Neural cell (in vitro differentiated cells): Measurements from ENCODE around the gene BPIFB4. TPM values are rescaled to one million over a fixed set of nuclear protein-coding genes. Genes with fewer than 3 reads are reported as not detected.

ENCODE experiments used
- H2AFZ ChIP-seq: fragments of 200-600, 300-800 bp; sonication (generic), shearing (Covaris generic); 2 replicates; pipeline ENCODE4 v1.6.0; 2014; ENCODE audit warnings: low read depth, mild to moderate bottlenecking, antibody characterized with exemption, low read length, moderate library complexity
- H3F3A ChIP-seq: fragments of 200-600 bp; shearing (Covaris generic); 2 replicates; pipeline ENCODE4 v1.6.1; 2016; ENCODE audit warnings: mild to moderate bottlenecking, moderate library complexity, mixed read lengths, antibody characterized with exemption, low read length; ENCODE audit not compliant: insufficient read depth, poor library complexity, severe bottlenecking
- H3K27ac ChIP-seq: fragments of 200-600, 300-800 bp; sonication (generic), shearing (Covaris generic); 2 replicates; pipeline ENCODE4 v1.5.1; 2014; ENCODE audit warnings: mild to moderate bottlenecking, low read length, moderate library complexity
- H3K27me3 ChIP-seq: fragments of 300-800, 200-600 bp; sonication (generic), shearing (Covaris generic); 2 replicates; pipeline ENCODE4 v1.6.0; 2014; ENCODE audit warnings: mild to moderate bottlenecking, low read depth, low read length, moderate library complexity; ENCODE audit not compliant: insufficient read depth
- H3K36me3 ChIP-seq: fragments of 300-800, 200-600 bp; sonication (generic), shearing (Covaris generic); 2 replicates; pipeline ENCODE4 v1.5.1; 2014; ENCODE audit warnings: mild to moderate bottlenecking, antibody characterized with exemption, low read length, moderate library complexity; ENCODE audit not compliant: insufficient read depth
- H3K4me2 ChIP-seq: fragments of 300-800, 200-600 bp; sonication (generic), shearing (Covaris generic); 2 replicates; pipeline ENCODE4 v1.6.0; 2014; ENCODE audit warnings: mild to moderate bottlenecking, low read length
- H3K4me3 ChIP-seq: fragments of 300-800, 200-600 bp; sonication (generic), shearing (Covaris generic); 2 replicates; pipeline ENCODE4 v1.5.1; 2014; ENCODE audit warnings: mild to moderate bottlenecking, low read length, moderate library complexity
- H3K79me2 ChIP-seq: fragments of 200-600 bp; shearing (Covaris generic); replicated peaks from 2 replicates; pipeline ENCODE4 v1.6.0; 2014; ENCODE audit warnings: mild to moderate bottlenecking, low read length, moderate library complexity; ENCODE audit not compliant: insufficient read depth
- H3K9ac ChIP-seq: fragments of 300-800, 200-600 bp; sonication (generic), shearing (Covaris generic); 2 replicates; pipeline ENCODE4 v1.6.1; 2016; ENCODE audit warnings: mild to moderate bottlenecking, low read length, mixed read lengths
- H3K9me2 ChIP-seq: fragments of 200-600 bp; shearing (Covaris generic); 2 replicates; pipeline ENCODE4 v1.6.1; 2016; ENCODE audit warnings: mild to moderate bottlenecking, low read length, mixed read lengths; ENCODE audit not compliant: insufficient read depth
- H3K9me3 ChIP-seq: fragments of 200-600, 300-800 bp; sonication (generic), shearing (Covaris generic); 2 replicates; pipeline ENCODE4 v1.6.1; 2016; ENCODE audit warnings: mild to moderate bottlenecking, mixed run types, low read length, moderate library complexity, mixed read lengths
- H4K20me1 ChIP-seq: fragments of 200-600 bp; shearing (Covaris generic); 2 replicates; pipeline ENCODE4 v1.6.1; 2016; ENCODE audit warnings: mild to moderate bottlenecking, mixed run types; ENCODE audit not compliant: insufficient read depth
- CTCF ChIP-seq: fragments of 450-650 bp; IDR thresholded peaks from 2 replicates; pipeline ENCODE4 v1.5.1; 2014; ENCODE audit warnings: antibody characterized with exemption, mild to moderate bottlenecking, moderate library complexity; ENCODE audit not compliant: poor library complexity, severe bottlenecking
- EP300 ChIP-seq: fragments of 450-650 bp; conservative IDR thresholded peaks from 2 replicates; pipeline ENCODE4 v1.6.1; 2014; ENCODE audit warnings: antibody characterized with exemption, mild to moderate bottlenecking, moderate library complexity; ENCODE audit not compliant: poor library complexity, severe bottlenecking
- EZH2 ChIP-seq: fragments of 200-600, 300-800 bp; shearing (Covaris generic), sonication (generic); IDR thresholded peaks from 2 replicates; pipeline ENCODE4 v1.6.1; 2014; ENCODE audit warnings: antibody characterized with exemption, low read length, borderline replicate concordance, mild to moderate bottlenecking; ENCODE audit not compliant: insufficient read depth, poor library complexity, severe bottlenecking
- MXI1 ChIP-seq: fragments of 450-650 bp; conservative IDR thresholded peaks from 2 replicates; pipeline ENCODE4 v1.6.1; 2014; ENCODE audit warnings: antibody characterized with exemption, mild to moderate bottlenecking; ENCODE audit not compliant: poor library complexity, severe bottlenecking
- POLR2AphosphoS5 ChIP-seq: IDR thresholded peaks from 2 replicates; pipeline ENCODE4 v1.6.1; 2012
- RAD21 ChIP-seq: fragments of 450-650 bp; conservative IDR thresholded peaks from 2 replicates; pipeline ENCODE4 v1.6.1; 2014; ENCODE audit warnings: antibody characterized with exemption, mild to moderate bottlenecking, moderate library complexity
- REST ChIP-seq: IDR thresholded peaks from 2 replicates; pipeline ENCODE4 v1.6.1; 2012; ENCODE audit warnings: borderline replicate concordance
- SMC3 ChIP-seq: fragments of 450-650 bp; conservative IDR thresholded peaks from 2 replicates; pipeline ENCODE4 v1.6.1; 2014; ENCODE audit warnings: antibody characterized with exemption, mild to moderate bottlenecking, moderate library complexity; ENCODE audit not compliant: poor library complexity
- TAF1 ChIP-seq: IDR thresholded peaks from 2 replicates; pipeline ENCODE4 v1.6.1; 2012; ENCODE audit warnings: low read depth
- polyA plus RNA-seq: library from polyadenylated mRNA; depleted of rRNA; stranded (reverse); fragments of >200 nt; gene quantifications from 2 replicates; pipeline ENCODE4 v1.2.3, GENCODE V29; 2014

Gene BPIFB4
- polyA plus RNA-seq, 1 donor from 2014 or later = not detected

- Histone ChIP-seq H3K4me3 (no peak within 1 kb of the TSS), H4K20me1 (no peaks in the 10 kb centered on the region), H3K79me2 (no peaks in the 10 kb centered on the region), H2AFZ (no peak within 1 kb of the TSS), H3F3A (no peaks in the 10 kb centered on the region), H3K9me2 (no peaks in the 10 kb centered on the region), H3K9me3 (no peaks in the 10 kb centered on the region), H3K9ac (no peak within 1 kb of the TSS), H3K36me3 (no peaks in the 10 kb centered on the region), H3K4me2 (no peak within 1 kb of the TSS), H3K27ac (no peak within 1 kb of the TSS), H3K27me3 (no peaks in the 10 kb centered on the region)
- TF ChIP-seq MXI1 (no peak), EZH2 (no peak), TAF1 (no peak), RAD21 (no peak), CTCF (no peak), EP300 (no peak), SMC3 (no peak), POLR2AphosphoS5 (no peak), REST (no peak)
Observed at GRCh38 chr20:33031531-33031930, 47.9 kb upstream of the BPIFB4 start, which contains the start of gene BPIFB6. Gene BPIFB6, plus strand, starts transcription at chr20:33031648. Its CDS starts 0 bp downstream, at chr20:33031648.

- Histone ChIP-seq H3K4me2 (no peak overlapping the region), H3K4me3 (no peak overlapping the region), H3K36me3 (no peaks in the 10 kb centered on the region), H3K9ac (no peak overlapping the region), H3K9me3 (no peaks in the 10 kb centered on the region), H3K9me2 (no peaks in the 10 kb centered on the region), H4K20me1 (no peaks in the 10 kb centered on the region), H3K79me2 (no peaks in the 10 kb centered on the region), H3K27me3 (no peaks in the 10 kb centered on the region), H3K27ac (no peak overlapping the region), H2AFZ (no peak overlapping the region), H3F3A (no peaks in the 10 kb centered on the region)
- TF ChIP-seq EZH2 (no peak), REST (no peak), CTCF (no peak), SMC3 (no peak), RAD21 (no peak)
Observed at GRCh38 chr20:33032555-33032954, 46.9 kb upstream of the BPIFB4 start.
